ENCODE measurements around the gene POLR3F.
"Not testable (repeated sequence)": the region's sequence is repeated elsewhere in the genome, so short reads cannot be mapped to it uniquely, and the experiment has no call there.

Gene POLR3F

GRCh38 chr20:18488301-18488700 lies 21.1 kb downstream of the POLR3F start:
- ATAC-seq = no peak
- Mint-ChIP-seq H3K9me3 (no peaks in the 10 kb centered on the region), H3K27ac (no peak overlapping the region), H3K4me3 (no peak overlapping the region), H3K27me3 (no peaks in the 10 kb centered on the region), H3K4me1 (peaks cover 3% of the 10 kb centered on the region)
- DNase-seq = no peak

- DNase-seq (no peak), ATAC-seq (no peak)
- Mint-ChIP-seq H3K27ac (peak overlapping the region in 1 of 2 donors; percentile 90), H3K4me1 (peaks cover 20% of the 10 kb centered on the region), H3K4me3 (peak overlapping the region; percentile 98 to 99), H3K9me3 (no peaks in the 10 kb centered on the region), H3K27me3 (no peaks in the 10 kb centered on the region)
Measured at GRCh38 chr20:18496042-18496441, 28.9 kb downstream of the POLR3F start.

GRCh38 chr20:18496740-18497592 lies 29.8 kb downstream of the POLR3F start, which contains the start of gene RBBP9:
Gene RBBP9, minus strand, starts transcription at chr20:18497225. Its CDS starts 58 bp downstream, at chr20:18497167.
- Mint-ChIP-seq H3K4me3 (peak within 1 kb of the TSS; percentile 98 to 99), H3K9me3 (no peaks in the 10 kb centered on the region), H3K27ac (peak within 1 kb of the TSS; percentile 90 to 96), H3K4me1 (peaks cover 20% of the 10 kb centered on the region), H3K27me3 (peaks cover 5% of the 10 kb centered on the region)
- peak; percentile 70 to 73 for DNase-seq
- ATAC-seq = peak; percentile 99

- Mint-ChIP-seq H3K4me3 (peak overlapping the region; percentile 98 to 99), H3K27me3 (peaks cover 8% of the 10 kb centered on the region), H3K27ac (no peak overlapping the region), H3K4me1 (peaks cover 20% of the 10 kb centered on the region), H3K9me3 (no peaks in the 10 kb centered on the region)
- ATAC-seq = no peak
- DNase-seq = no peak
Measured at GRCh38 chr20:18497603-18498002, 30.4 kb downstream of the POLR3F start.

GRCh38 chr20:18501672-18502071 lies 34.5 kb downstream of the POLR3F start:
- H3K4me3 Mint-ChIP-seq, H3K27ac Mint-ChIP-seq, H3K9me3 Mint-ChIP-seq, DNase-seq, H3K27me3 Mint-ChIP-seq, ATAC-seq: not testable (repeated sequence)
- peaks cover 13% of the 10 kb centered on the region for H3K4me1 Mint-ChIP-seq

GRCh38 chr20:18504479-18505060 lies 37.4 kb downstream of the POLR3F start:
- Mint-ChIP-seq H3K4me3 (no peak overlapping the region), H3K27me3 (peaks cover 8% of the 10 kb centered on the region), H3K9me3 (no peaks in the 10 kb centered on the region), H3K27ac (no peak overlapping the region), H3K4me1 (peaks cover 31% of the 10 kb centered on the region)
- DNase-seq (no peak), ATAC-seq (no peak)

GRCh38 chr20:18506744-18507143 lies 39.6 kb downstream of the POLR3F start:
- no peaks in the 10 kb centered on the region for H3K9me3 Mint-ChIP-seq
- H3K27ac Mint-ChIP-seq = peak overlapping the region; percentile 94 to 99
- H3K27me3 Mint-ChIP-seq = peaks cover 5% of the 10 kb centered on the region
- ATAC-seq = no peak
- peaks cover 47% of the 10 kb centered on the region for H3K4me1 Mint-ChIP-seq
- DNase-seq = peak; percentile 16 to 47
- peak overlapping the region; percentile 98 to 99 for H3K4me3 Mint-ChIP-seq

- H3K9me3 Mint-ChIP-seq = no peaks in the 10 kb centered on the region
- peak within 1 kb of the TSS; percentile 94 to 99 for H3K27ac Mint-ChIP-seq
- no peaks in the 10 kb centered on the region for H3K27me3 Mint-ChIP-seq
- H3K4me3 Mint-ChIP-seq = peak within 1 kb of the TSS; percentile 98 to 99
- DNase-seq = peak; percentile 96 to 98
- ATAC-seq = peak; percentile 93
- peaks cover 47% of the 10 kb centered on the region for H3K4me1 Mint-ChIP-seq
Measured at GRCh38 chr20:18507218-18508191, 40.3 kb downstream of the POLR3F start, which contains the start of gene SEC23B. Gene SEC23B, plus strand, starts transcription at chr20:18507940. Its CDS starts 2,896 bp downstream, at chr20:18510836.

GRCh38 chr20:18511571-18511970 lies 44.4 kb downstream of the POLR3F start:
- no peak overlapping the region for H3K4me3 Mint-ChIP-seq
- peak overlapping the region in 1 of 2 donors; percentile 46 for H3K27ac Mint-ChIP-seq
- peaks cover 47% of the 10 kb centered on the region for H3K4me1 Mint-ChIP-seq

GRCh38 chr20:18513208-18513607 lies 46.0 kb downstream of the POLR3F start:
- Mint-ChIP-seq H3K27ac (no peak overlapping the region), H3K27me3 (no peaks in the 10 kb centered on the region), H3K4me3 (no peak overlapping the region), H3K9me3 (no peaks in the 10 kb centered on the region), H3K4me1 (peaks cover 41% of the 10 kb centered on the region)
- DNase-seq (no peak), ATAC-seq (no peak)

More at GRCh38 chr20:18511571-18511970, 44.4 kb downstream of the POLR3F start:
- no peaks in the 10 kb centered on the region for H3K9me3 Mint-ChIP-seq
- no peaks in the 10 kb centered on the region for H3K27me3 Mint-ChIP-seq
- ATAC-seq = no peak
- DNase-seq = no peak

- Mint-ChIP-seq H3K9me3 (no peaks in the 10 kb centered on the region), H3K27ac (no peak overlapping the region), H3K4me1 (peaks cover 33% of the 10 kb centered on the region), H3K27me3 (no peaks in the 10 kb centered on the region), H3K4me3 (no peak overlapping the region)
- DNase-seq (no peak), ATAC-seq (no peak)
Measured at GRCh38 chr20:18514127-18514526, 46.9 kb downstream of the POLR3F start.

GRCh38 chr20:18515973-18516372 lies 48.8 kb downstream of the POLR3F start:
- Mint-ChIP-seq H3K9me3 (no peaks in the 10 kb centered on the region), H3K4me1 (peaks cover 14% of the 10 kb centered on the region), H3K4me3 (no peak overlapping the region), H3K27ac (no peak overlapping the region), H3K27me3 (no peaks in the 10 kb centered on the region)
- DNase-seq = no peak
- no peak for ATAC-seq

GRCh38 chr20:18522066-18522465 lies 54.9 kb downstream of the POLR3F start:
- not testable (repeated sequence) for ATAC-seq, H3K9me3 Mint-ChIP-seq, H3K27ac Mint-ChIP-seq, H3K27me3 Mint-ChIP-seq, H3K4me1 Mint-ChIP-seq, DNase-seq, H3K4me3 Mint-ChIP-seq

- Mint-ChIP-seq H3K4me1 (no peaks in the 10 kb centered on the region), H3K27ac (peak overlapping the region in 1 of 2 donors; percentile 70), H3K4me3 (no peak overlapping the region), H3K9me3 (no peaks in the 10 kb centered on the region), H3K27me3 (no peaks in the 10 kb centered on the region)
- DNase-seq (no peak), ATAC-seq (no peak)
Measured at GRCh38 chr20:18523066-18523465, 55.9 kb downstream of the POLR3F start.

GRCh38 chr20:18524646-18525045 lies 57.5 kb downstream of the POLR3F start:
- H3K4me3 Mint-ChIP-seq = no peak overlapping the region
- no peak overlapping the region for H3K27ac Mint-ChIP-seq
- DNase-seq (no peak), ATAC-seq (no peak)
- H3K9me3 Mint-ChIP-seq = no peaks in the 10 kb centered on the region
- no peaks in the 10 kb centered on the region for H3K27me3 Mint-ChIP-seq
- no peaks in the 10 kb centered on the region for H3K4me1 Mint-ChIP-seq

All from stimulated activated naive CD8-positive, alpha-beta T cell treated with anti-CD3 and anti-CD28 coated beads, Interleukin-15, amount 100 ng/mL, for 72 hours (primary cell).